Measurements from ENCODE around the gene SPACA9. TPM values are rescaled to one million over a fixed set of nuclear protein-coding genes. Genes with fewer than 3 reads are reported as not detected.
A peak's percentile ranks its signal among the peaks of the same experiment; 100 is the strongest.

Gene SPACA9
- total RNA-seq: 1 to 10 TPM; 2.7 to 3.7 TPM
- long read RNA-seq, donor 1, partial matches to known transcripts: 0 of 2 reads
- long read RNA-seq, donor 1, other reads (novel, unspliced or antisense): 1 of 2 reads
- long read RNA-seq, donor 2, transcript SPACA9-203 (4 exons, 2,536 nt): major isoform, 5 of 9 reads
- long read RNA-seq, donor 2, partial matches to known transcripts: 2 of 9 reads
- long read RNA-seq, donor 2, other reads (novel, unspliced or antisense): 1 of 9 reads

- intact Hi-C loops (cut with DNase I): no loop called here
These were observed at the start of gene SPACA9 for GRCh38 chr9:132878695-132879456. TSS of gene SPACA9 (plus strand) at chr9:132878898. CDS start at chr9:132883948, 5,050 bp downstream.

GRCh38 chr9:132832171-132832881, 46.4 kb upstream of the SPACA9 start:
- no peak for DNase-seq (ENCODE audit: low spot score)
- intact Hi-C loops (cut with DNase I): loop anchor here in 1 of 2 donors (10.0 kb wide), 1 partner anchor 62 kb away; no protein-coding TSS in a partner anchor

More at GRCh38 chr9:132878695-132879456, at the start of gene SPACA9:
- peak; percentile 93 for DNase-seq (ENCODE audit: low spot score)

GRCh38 chr9:132833550-132834121, 45.1 kb upstream of the SPACA9 start:
- no peak for DNase-seq (ENCODE audit: low spot score)
- intact Hi-C loops (cut with DNase I): loop anchor here in 1 of 2 donors (10.0 kb wide), 1 partner anchor 61 kb away; no protein-coding TSS in a partner anchor

GRCh38 chr9:132834343-132834742, 44.4 kb upstream of the SPACA9 start:
- no peak for DNase-seq (ENCODE audit: low spot score)
- intact Hi-C loops (cut with DNase I): loop anchor here in 1 of 2 donors (10.0 kb wide), 1 partner anchor 60 kb away; no protein-coding TSS in a partner anchor

GRCh38 chr9:132837501-132838286, 41.0 kb upstream of the SPACA9 start:
- DNase-seq (ENCODE audit: low spot score): peak; percentile 12
- intact Hi-C loops (cut with DNase I): loop anchor here in 1 of 2 donors (10.0 kb wide), 1 partner anchor 57 kb away; no protein-coding TSS in a partner anchor

- intact Hi-C loops (cut with DNase I): loop anchor here in 1 of 2 donors (10.0 kb wide), 1 partner anchor 57 kb away; no protein-coding TSS in a partner anchor
These were observed 40.4 kb upstream of the SPACA9 start for GRCh38 chr9:132838291-132838690.

GRCh38 chr9:132840980-132841379, 37.7 kb upstream of the SPACA9 start:
- no peak for DNase-seq (ENCODE audit: low spot score)
- intact Hi-C loops (cut with DNase I): no loop called here

More at GRCh38 chr9:132838291-132838690, 40.4 kb upstream of the SPACA9 start:
- DNase-seq (ENCODE audit: low spot score): no peak

- DNase-seq (ENCODE audit: low spot score): peak; percentile 18
- intact Hi-C loops (cut with DNase I): no loop called here
These were observed 36.3 kb upstream of the SPACA9 start for GRCh38 chr9:132842124-132843044.

- intact Hi-C loops (cut with DNase I): no loop called here
These were observed 32.4 kb upstream of the SPACA9 start for GRCh38 chr9:132846109-132846917.

GRCh38 chr9:132846918-132847515, 31.7 kb upstream of the SPACA9 start:
- intact Hi-C loops (cut with DNase I): no loop called here
- peak; percentile 70 for DNase-seq (ENCODE audit: low spot score)

More at GRCh38 chr9:132846109-132846917, 32.4 kb upstream of the SPACA9 start:
- DNase-seq (ENCODE audit: low spot score): peak; percentile 14

- intact Hi-C loops (cut with DNase I): no loop called here
- DNase-seq (ENCODE audit: low spot score): no peak
These were observed 29.5 kb upstream of the SPACA9 start for GRCh38 chr9:132849185-132849706.

GRCh38 chr9:132853482-132853881, 25.2 kb upstream of the SPACA9 start:
- intact Hi-C loops (cut with DNase I): no loop called here
- DNase-seq (ENCODE audit: low spot score): no peak

- intact Hi-C loops (cut with DNase I): no loop called here
- no peak for DNase-seq (ENCODE audit: low spot score)
These were observed 23.9 kb upstream of the SPACA9 start for GRCh38 chr9:132854832-132855231.

GRCh38 chr9:132855904-132856303, 22.8 kb upstream of the SPACA9 start:
- intact Hi-C loops (cut with DNase I): no loop called here
- no peak for DNase-seq (ENCODE audit: low spot score)

GRCh38 chr9:132857031-132857430, 21.7 kb upstream of the SPACA9 start:
- intact Hi-C loops (cut with DNase I): no loop called here
- peak; percentile 85 for DNase-seq (ENCODE audit: low spot score)
